ENCODE measurements around the gene FSCN2. TPM values are rescaled to one million over a fixed set of nuclear protein-coding genes. Genes with fewer than 3 reads are reported as not detected.

The FSCN2 gene
- total and polyA plus RNA-seq, 2 experiments from 2014 or later, result 0.13 to 1.6 TPM

GRCh38 chr17:81577278-81578000 is 49.3 kb downstream of the FSCN2 start:
- Histone ChIP-seq H3K27ac (ENCODE audit: low read depth) (no peak overlapping the region), H3K4me3 (no peak overlapping the region), H3K4me2 (no peak overlapping the region), H3K9me2 (ENCODE audit: insufficient read depth) (no peaks in the 10 kb centered on the region), H3K36me3 (ENCODE audit: insufficient read depth) (peaks cover 13% of the 10 kb centered on the region; the same call in 1 of the 2 replicates), H4K20me1 (replicated peaks; ENCODE audit: insufficient read depth) (peaks cover 28% of the 10 kb centered on the region), H3K4me1 (ENCODE audit: insufficient read depth) (no peaks in the 10 kb centered on the region), H3K79me2 (replicated peaks; ENCODE audit: insufficient read depth) (peaks cover 5% of the 10 kb centered on the region), H2AFZ (no peak overlapping the region), H3F3A (replicated peaks; ENCODE audit: low read depth) (0 out of 2 replicates have a peak, but pooled peaks cover under 1% of the 10 kb centered on the region), H3K27me3 (ENCODE audit: insufficient read depth) (no peaks in the 10 kb centered on the region)
- H3K4me1 Mint-ChIP-seq, result no peaks in the 10 kb centered on the region; the same call in 2 of the 3 replicates
- no peaks in the 10 kb centered on the region; the same call in 2 of the 3 replicates for H3K9me3 Mint-ChIP-seq
- peaks cover 5% of the 10 kb centered on the region for H3K27me3 Mint-ChIP-seq (ENCODE audit: insufficient read depth, low read depth, poor library complexity)
- ATAC-seq, result no peak
- H3K4me3 Mint-ChIP-seq, result no peak overlapping the region; the same call in 2 of the 3 replicates
- no peak for DNase-seq (ENCODE audit: low spot score)
- H3K36me3 Mint-ChIP-seq (ENCODE audit: low read depth), result peaks cover 52% of the 10 kb centered on the region
- no peak for TF ChIP-seq POLR2AphosphoS5 (IDR thresholded peaks at IDR 0.05; ENCODE audit: low read depth)
- no peak for TF ChIP-seq STAT1 (IDR thresholded peaks at IDR 0.05; ENCODE audit: unreplicated experiment)
- TF ChIP-seq ZNF114 (CRISPR knock-in tag; IDR thresholded peaks at IDR 0.05), result no peak
- H3K27ac Mint-ChIP-seq, result 0 out of 2 replicates have a peak overlapping the region, but pooled peaks have one; percentile 51

GRCh38 chr17:81578038-81578441 is 49.9 kb downstream of the FSCN2 start:
- Mint-ChIP-seq H3K9me3 (no peaks in the 10 kb centered on the region; the same call in 2 of the 3 replicates), H3K36me3 (ENCODE audit: low read depth) (peaks cover 52% of the 10 kb centered on the region), H3K4me3 (no peak overlapping the region; the same call in 2 of the 3 replicates), H3K27ac (peak overlapping the region; percentile 51; the same call in 1 of the 2 replicates), H3K4me1 (no peaks in the 10 kb centered on the region; the same call in 2 of the 3 replicates), H3K27me3 (ENCODE audit: insufficient read depth, low read depth, poor library complexity) (peaks cover 5% of the 10 kb centered on the region)
- H2AFZ ChIP-seq, result no peak overlapping the region
- peaks cover 5% of the 10 kb centered on the region for H3K79me2 ChIP-seq (replicated peaks; ENCODE audit: insufficient read depth)
- TF ChIP-seq, protein P1, sequence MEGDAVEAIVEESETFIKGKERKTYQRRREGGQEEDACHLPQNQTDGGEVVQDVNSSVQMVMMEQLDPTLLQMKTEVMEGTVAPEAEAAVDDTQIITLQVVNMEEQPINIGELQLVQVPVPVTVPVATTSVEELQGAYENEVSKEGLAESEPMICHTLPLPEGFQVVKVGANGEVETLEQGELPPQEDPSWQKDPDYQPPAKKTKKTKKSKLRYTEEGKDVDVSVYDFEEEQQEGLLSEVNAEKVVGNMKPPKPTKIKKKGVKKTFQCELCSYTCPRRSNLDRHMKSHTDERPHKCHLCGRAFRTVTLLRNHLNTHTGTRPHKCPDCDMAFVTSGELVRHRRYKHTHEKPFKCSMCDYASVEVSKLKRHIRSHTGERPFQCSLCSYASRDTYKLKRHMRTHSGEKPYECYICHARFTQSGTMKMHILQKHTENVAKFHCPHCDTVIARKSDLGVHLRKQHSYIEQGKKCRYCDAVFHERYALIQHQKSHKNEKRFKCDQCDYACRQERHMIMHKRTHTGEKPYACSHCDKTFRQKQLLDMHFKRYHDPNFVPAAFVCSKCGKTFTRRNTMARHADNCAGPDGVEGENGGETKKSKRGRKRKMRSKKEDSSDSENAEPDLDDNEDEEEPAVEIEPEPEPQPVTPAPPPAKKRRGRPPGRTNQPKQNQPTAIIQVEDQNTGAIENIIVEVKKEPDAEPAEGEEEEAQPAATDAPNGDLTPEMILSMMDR (conservative IDR thresholded peaks at IDR 0.05; ENCODE audit: low read depth in 2 of 2), result no peak
- ATAC-seq (no peak), DNase-seq (ENCODE audit: low spot score) (no peak)
- no peak overlapping the region for H3K27ac ChIP-seq (ENCODE audit: low read depth)
- H3K4me1 ChIP-seq (ENCODE audit: insufficient read depth), result no peaks in the 10 kb centered on the region
- H3K36me3 ChIP-seq (ENCODE audit: insufficient read depth), result peaks cover 11% of the 10 kb centered on the region; the same call in 1 of the 2 replicates
- H3K4me2 ChIP-seq, result no peak overlapping the region
- H3K9me2 ChIP-seq (ENCODE audit: insufficient read depth), result no peaks in the 10 kb centered on the region
- no peaks in the 10 kb centered on the region for H3F3A ChIP-seq (replicated peaks; ENCODE audit: low read depth)
- H4K20me1 ChIP-seq (replicated peaks; ENCODE audit: insufficient read depth), result peaks cover 28% of the 10 kb centered on the region
- H3K27me3 ChIP-seq (ENCODE audit: insufficient read depth), result no peaks in the 10 kb centered on the region
- H3K4me3 ChIP-seq, result no peak overlapping the region

DNA sequence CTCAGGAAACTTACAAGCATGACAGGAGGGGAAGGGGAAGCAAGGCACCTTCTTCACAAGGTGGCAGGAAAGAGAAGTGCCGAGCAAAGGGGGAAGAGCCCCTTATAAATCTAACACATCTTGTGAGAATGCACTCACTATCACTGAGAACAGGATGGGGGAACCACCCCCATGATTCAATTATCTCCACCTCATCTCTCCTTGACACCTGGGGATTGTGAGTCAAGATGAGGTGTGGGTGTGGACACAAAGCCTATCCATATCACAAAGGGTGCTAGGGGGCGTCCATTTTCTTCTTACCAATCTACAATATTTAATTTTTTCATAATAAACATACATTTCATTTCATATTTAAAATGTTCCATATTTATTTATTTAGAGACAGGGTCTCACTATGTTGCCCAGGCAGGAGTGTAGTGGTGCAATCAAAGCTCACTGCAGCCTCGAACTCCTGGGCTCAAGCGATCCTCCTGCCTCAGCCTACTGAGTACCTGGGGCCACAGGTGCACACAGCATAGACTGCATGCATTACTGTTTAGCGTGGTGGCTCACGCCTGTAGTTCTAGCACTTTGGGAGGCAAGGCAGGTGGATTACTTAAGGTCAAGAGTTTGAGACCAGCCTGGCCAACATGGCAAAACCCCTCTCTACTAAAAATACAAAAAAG is 50.5 kb downstream of the FSCN2 start:
- no peaks in the 10 kb centered on the region; the same call in 2 of the 3 replicates for H3K9me3 Mint-ChIP-seq
- no peaks in the 10 kb centered on the region for H3K27me3 ChIP-seq (ENCODE audit: insufficient read depth)
- H3K4me3 ChIP-seq, result no peak overlapping the region
- no peaks in the 10 kb centered on the region for H3K9me2 ChIP-seq (ENCODE audit: insufficient read depth)
- peaks cover 18% of the 10 kb centered on the region for H3K36me3 ChIP-seq (ENCODE audit: insufficient read depth)
- no peaks in the 10 kb centered on the region for H3K4me1 ChIP-seq (ENCODE audit: insufficient read depth)
- no peak overlapping the region for H3K27ac ChIP-seq (ENCODE audit: low read depth)
- ATAC-seq, result no peak
- H2AFZ ChIP-seq, result no peak overlapping the region
- peaks cover 30% of the 10 kb centered on the region for H4K20me1 ChIP-seq (replicated peaks; ENCODE audit: insufficient read depth)
- no peak overlapping the region for H3K4me2 ChIP-seq
- H3K27ac Mint-ChIP-seq, result 0 out of 2 replicates have a peak overlapping the region, but pooled peaks have one; percentile 51
- H3F3A ChIP-seq (replicated peaks; ENCODE audit: low read depth), result no peaks in the 10 kb centered on the region
- H3K79me2 ChIP-seq (replicated peaks; ENCODE audit: insufficient read depth), result peaks cover 5% of the 10 kb centered on the region
- no peak overlapping the region; the same call in 2 of the 3 replicates for H3K4me3 Mint-ChIP-seq
- H3K27me3 Mint-ChIP-seq (ENCODE audit: insufficient read depth, low read depth, poor library complexity), result peaks cover 5% of the 10 kb centered on the region
- peaks cover 52% of the 10 kb centered on the region for H3K36me3 Mint-ChIP-seq (ENCODE audit: low read depth)
- no peak for DNase-seq (ENCODE audit: low spot score)
- H3K4me1 Mint-ChIP-seq, result no peaks in the 10 kb centered on the region; the same call in 2 of the 3 replicates
- TF ChIP-seq, protein P2, sequence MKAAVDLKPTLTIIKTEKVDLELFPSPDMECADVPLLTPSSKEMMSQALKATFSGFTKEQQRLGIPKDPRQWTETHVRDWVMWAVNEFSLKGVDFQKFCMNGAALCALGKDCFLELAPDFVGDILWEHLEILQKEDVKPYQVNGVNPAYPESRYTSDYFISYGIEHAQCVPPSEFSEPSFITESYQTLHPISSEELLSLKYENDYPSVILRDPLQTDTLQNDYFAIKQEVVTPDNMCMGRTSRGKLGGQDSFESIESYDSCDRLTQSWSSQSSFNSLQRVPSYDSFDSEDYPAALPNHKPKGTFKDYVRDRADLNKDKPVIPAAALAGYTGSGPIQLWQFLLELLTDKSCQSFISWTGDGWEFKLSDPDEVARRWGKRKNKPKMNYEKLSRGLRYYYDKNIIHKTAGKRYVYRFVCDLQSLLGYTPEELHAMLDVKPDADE (IDR thresholded peaks at IDR 0.05), result no peak
- no peak for TF ChIP-seq POLR2AphosphoS5 (IDR thresholded peaks at IDR 0.05; ENCODE audit: low read depth)
